Endothelial cell of umbilical vein (primary cell): ENCODE measurements around the gene PPCDC. TPM values are rescaled to one million over a fixed set of nuclear protein-coding genes. Genes with fewer than 3 reads are reported as not detected.

Experiments used
- BruUV-seq: library from RNA; stranded (reverse); fragments of 400-500 nt; replicated peaks from 2 replicates; lab custom pipeline; 2021; lab: Mats Ljungman, UMichigan
- CTCF ChIA-PET: fragments of 300-600, 350-600 bp; sonication (Branson Sonifier 250); formaldehyde crosslinking; loops from one replicate; lab custom pipeline; 2021; ENCODE audit warnings: antibody characterized with exemption, inconsistent platforms; lab: Charles Lee
- POLR2A ChIA-PET: fragments of 300-600, 350-600 bp; sonication (Branson Sonifier 250); formaldehyde crosslinking; loops from one replicate; lab custom pipeline; 2021; ENCODE audit warnings: antibody characterized with exemption, inconsistent platforms; lab: Charles Lee
- DNase-seq: peaks from one replicate; pipeline ENCODE4 v3.0.0-alpha.2; 2011; ENCODE audit warnings: low read depth, low spot score
- FAIRE-seq: peaks from 2 replicates; lab custom pipeline; 2011; peaks lifted over from hg19 to GRCh38; lab: Jason Lieb, UNC
- H2AFZ ChIP-seq: 2 replicates; pipeline ENCODE4 v1.6.0; 2012; ENCODE audit warnings: low read depth, low read length, control low read depth, inconsistent platforms
- H3K27ac ChIP-seq: 2 replicates; pipeline ENCODE4 v1.5.1; 2011; ENCODE audit warnings: low read depth, mild to moderate bottlenecking, control low read depth, low read length, moderate library complexity; ENCODE audit not compliant: insufficient read depth
- H3K27me3 ChIP-seq, 2 experiments: 2 replicates each; pipeline versions ENCODE4 v1.6.0 to v1.6.1; 2011; ENCODE audit warnings: low read length in 2 of 2, mixed read lengths in 1 of 2; ENCODE audit not compliant: control insufficient read depth in 2 of 2, insufficient read depth in 2 of 2
- H3K36me3 ChIP-seq, 2 experiments: 2 replicates in 1 of 2; 3 replicates in 1 of 2; pipeline ENCODE4 v1.5.1; 2011; ENCODE audit warnings: low read length in 2 of 2, mild to moderate bottlenecking in 1 of 2, moderate library complexity in 1 of 2; ENCODE audit not compliant: control insufficient read depth in 2 of 2, insufficient read depth in 2 of 2; ENCODE audit errors: extremely low read depth in 1 of 2
- H3K4me1 ChIP-seq: 3 replicates; pipeline ENCODE4 v1.5.1; 2011; ENCODE audit warnings: mild to moderate bottlenecking, low read length; ENCODE audit not compliant: control insufficient read depth, insufficient read depth; ENCODE audit errors: extremely low read depth
- H3K4me2 ChIP-seq: 2 replicates; pipeline ENCODE4 v1.6.1; 2011; ENCODE audit warnings: low read length, control low read depth, mixed read lengths; ENCODE audit not compliant: insufficient read depth
- H3K4me3 ChIP-seq, 3 experiments: fragments of 200-600 bp in 1 of 3; sonication (generic), shearing (Covaris generic) in 1 of 3; replicated peaks in 1 of 3; 2 replicates each; pipeline ENCODE4 v1.5.1; 2011 to 2016; ENCODE audit warnings: control low read depth in 3 of 3, low read length in 3 of 3, mild to moderate bottlenecking in 2 of 3, inconsistent platforms in 1 of 3, low read depth in 1 of 3, moderate library complexity in 1 of 3; ENCODE audit not compliant: insufficient read depth in 1 of 3
- H3K79me2 ChIP-seq: 2 replicates; pipeline ENCODE4 v1.6.0; 2012; ENCODE audit warnings: low read length, inconsistent platforms; ENCODE audit not compliant: control insufficient read depth, insufficient read depth
- H3K9ac ChIP-seq: replicated peaks from 2 replicates; pipeline ENCODE3; 2011; ENCODE audit warnings: low read length, control low read depth; ENCODE audit not compliant: insufficient read depth; ENCODE audit errors: extremely low read depth
- H3K9me1 ChIP-seq: replicated peaks from 3 replicates; pipeline ENCODE4 v1.6.0; 2011; ENCODE audit warnings: mild to moderate bottlenecking, low read length; ENCODE audit not compliant: control insufficient read depth, insufficient read depth; ENCODE audit errors: extremely low read depth
- H3K9me3 ChIP-seq: replicated peaks from 2 replicates; pipeline ENCODE4 v1.5.1; 2012; ENCODE audit warnings: low read length, inconsistent platforms; ENCODE audit not compliant: control insufficient read depth, insufficient read depth
- H4K20me1 ChIP-seq: replicated peaks from 2 replicates; pipeline ENCODE3; 2011; ENCODE audit warnings: mild to moderate bottlenecking, low read length; ENCODE audit not compliant: control insufficient read depth, insufficient read depth; ENCODE audit errors: extremely low read depth
- CTCF ChIP-seq, 2 donors: IDR thresholded peaks; 1 replicate in 1 of 2; 2 replicates in 1 of 2; pipeline ENCODE4 v1.5.1; 2011; ENCODE audit warnings: low read length in 2 of 2, mild to moderate bottlenecking in 2 of 2, moderate library complexity in 2 of 2, control low read depth in 1 of 2, inconsistent platforms in 1 of 2, low read depth in 1 of 2; ENCODE audit not compliant: insufficient read depth in 1 of 2; ENCODE audit errors: extremely low read depth in 1 of 2
- EZH2 ChIP-seq: IDR thresholded peaks from 2 replicates; pipeline ENCODE4 v1.6.1; 2012; ENCODE audit warnings: borderline replicate concordance, low read depth, mild to moderate bottlenecking, moderate library complexity, low read length, inconsistent platforms; ENCODE audit not compliant: severe bottlenecking
- FOS ChIP-seq: IDR thresholded peaks from 2 replicates; pipeline ENCODE4 v1.6.1; 2011; ENCODE audit warnings: mild to moderate bottlenecking, low read length, moderate library complexity, borderline replicate concordance; ENCODE audit not compliant: insufficient read depth
- GATA2 ChIP-seq: IDR thresholded peaks from 2 replicates; pipeline ENCODE4 v1.7.0; 2011; ENCODE audit warnings: low read depth, mild to moderate bottlenecking, moderate library complexity, mixed read lengths, low read length; ENCODE audit not compliant: insufficient read length, insufficient read depth
- JUN ChIP-seq: IDR thresholded peaks from 2 replicates; pipeline ENCODE4 v1.6.1; 2011; ENCODE audit warnings: borderline replicate concordance, low read depth; ENCODE audit not compliant: insufficient read length, insufficient read depth
- MAX ChIP-seq: IDR thresholded peaks from 2 replicates; pipeline ENCODE4 v1.6.1; 2011; ENCODE audit not compliant: insufficient read depth, insufficient read length
- MYC ChIP-seq: IDR thresholded peaks from one replicate; pipeline ENCODE4 v1.6.1; 2011; ENCODE audit warnings: mild to moderate bottlenecking, low read depth, low read length
- POLR2A ChIP-seq: IDR thresholded peaks from 2 replicates; pipeline ENCODE4 v1.6.1; 2012; ENCODE audit warnings: low read depth, mild to moderate bottlenecking, control low read depth, low read length
- POLR2AphosphoS5 ChIP-seq: IDR thresholded peaks from 2 replicates; pipeline ENCODE4 v1.6.1; 2012; ENCODE audit warnings: low read depth, mild to moderate bottlenecking, control low read depth, low read length, moderate library complexity; ENCODE audit not compliant: insufficient read depth
- dilution Hi-C: fragments of 300-500 bp; cut with MboI; formaldehyde crosslinking; loops from one replicate; pipeline ENCODE4 v1.15.0; 2019; ENCODE audit warnings: low sequenced_read_pairs; ENCODE audit not compliant: extremely low pct_ligation_motif_present
- intact Hi-C: fragments of 100-400 bp; cut with micrococcal nuclease; formaldehyde crosslinking; loops from one replicate; pipeline ENCODE4 v1.10.0; 2022
- polyA plus RNA-seq, 4 experiments: library from polyadenylated mRNA; depleted of rRNA in 3 of 4; stranded (reverse) in 3 of 4; unstranded in 1 of 4; fragments of >200 nt; gene quantifications; 2 replicates each; pipeline versions ENCODE4 v1.2.1 to v1.2.3, GENCODE V29; 2011 to 2012; ENCODE audit warnings: missing spikeins in 1 of 4
- total RNA-seq: library from RNA; stranded (reverse); gene quantifications from 2 replicates; pipeline ENCODE4 v1.2.3, GENCODE V29; 2021

PPCDC gene
- total and polyA plus RNA-seq, 2 donors (not counting 3 experiments of a cell fraction or from before 2014, with no cell fraction given) = 14.5 to 21.4 TPM

GRCh38 chr15:75068748-75069147, 45.4 kb downstream of the PPCDC start:
- H3K4me1 ChIP-seq = no peaks in the 10 kb centered on the region
- TF ChIP-seq CTCF (IDR thresholded peaks at IDR 0.05; ENCODE audit: extremely low read depth in 1 of 2, insufficient read depth in 1 of 2, low read depth in 1 of 2, low read length in 2 of 2) (no peak), FOS (no peak), EZH2 (no peak), MYC (no peak), JUN (no peak), GATA2 (no peak), POLR2A (no peak), MAX (no peak), POLR2AphosphoS5 (no peak)
- no peaks in the 10 kb centered on the region for H3K9me1 ChIP-seq
- ChIA-PET POLR2A (no interaction called here), CTCF (no interaction called here)
- dilution Hi-C loops = no loop called here
- H2AFZ ChIP-seq = no peak overlapping the region
- FAIRE-seq (no peak), DNase-seq (no peak)
- H3K27me3 ChIP-seq = no peaks in the 10 kb centered on the region
- no peak overlapping the region for H3K4me2 ChIP-seq
- intact Hi-C loops = no loop called here
- H3K79me2 ChIP-seq = no peaks in the 10 kb centered on the region
- no TSS peak for BruUV-seq
- no peak overlapping the region for H3K9ac ChIP-seq
- no peaks in the 10 kb centered on the region for H3K36me3 ChIP-seq
- H3K4me3 ChIP-seq = no peak overlapping the region
- H3K27ac ChIP-seq = no peak overlapping the region
- no peaks in the 10 kb centered on the region for H4K20me1 ChIP-seq
- H3K9me3 ChIP-seq = no peaks in the 10 kb centered on the region
